DOHH2 (cell line): Measurements from ENCODE around the gene CATSPERB.

Experiments
- CTCF ChIP-seq: fragments of 200-600 bp; sonication (generic); IDR thresholded peaks from one replicate; pipeline ENCODE4 v1.5.1; 2014; ENCODE audit warnings: antibody characterized with exemption, mild to moderate bottlenecking, low read depth, low read length; ENCODE audit not compliant: poor library complexity, severe bottlenecking
- EZH2phosphoT487 ChIP-seq: fragments of 200-600 bp; sonication (generic); IDR thresholded peaks from 2 replicates; pipeline ENCODE4 v1.6.1; 2017; ENCODE audit warnings: borderline replicate concordance, mild to moderate bottlenecking, antibody characterized with exemption, low read length, moderate library complexity, mixed read lengths

GRCh38 chr14:91568626-91569025, 163.3 kb downstream of the CATSPERB start:
- TF ChIP-seq CTCF (no peak), EZH2phosphoT487 (no peak)
